Measurements from ENCODE around the gene RSPH1.

Gene RSPH1

GRCh38 chr21:42481169-42481568 lies 14.9 kb downstream of the RSPH1 start (continued):
- TF ChIP-seq PATZ1 (CRISPR knock-in tag; IDR thresholded peaks at IDR 0.05; ENCODE audit: borderline replicate concordance) (no peak), SNAI2 (CRISPR knock-in tag; IDR thresholded peaks at IDR 0.05) (no peak), RARB (CRISPR knock-in tag; IDR thresholded peaks at IDR 0.05) (no peak), ISL1 (CRISPR knock-in tag; IDR thresholded peaks at IDR 0.05) (no peak), CREB5 (CRISPR knock-in tag; IDR thresholded peaks at IDR 0.05; ENCODE audit: low read depth) (no peak), TCF4 (CRISPR knock-in tag; IDR thresholded peaks at IDR 0.05; ENCODE audit: borderline replicate concordance) (no peak), ESRRG (CRISPR knock-in tag; IDR thresholded peaks at IDR 0.05) (no peak), GLIS3 (CRISPR knock-in tag; IDR thresholded peaks at IDR 0.05) (no peak), TOX (CRISPR knock-in tag; IDR thresholded peaks at IDR 0.05; ENCODE audit: borderline replicate concordance) (no peak), CSDC2 (CRISPR knock-in tag; IDR thresholded peaks at IDR 0.05) (no peak)

DNA sequence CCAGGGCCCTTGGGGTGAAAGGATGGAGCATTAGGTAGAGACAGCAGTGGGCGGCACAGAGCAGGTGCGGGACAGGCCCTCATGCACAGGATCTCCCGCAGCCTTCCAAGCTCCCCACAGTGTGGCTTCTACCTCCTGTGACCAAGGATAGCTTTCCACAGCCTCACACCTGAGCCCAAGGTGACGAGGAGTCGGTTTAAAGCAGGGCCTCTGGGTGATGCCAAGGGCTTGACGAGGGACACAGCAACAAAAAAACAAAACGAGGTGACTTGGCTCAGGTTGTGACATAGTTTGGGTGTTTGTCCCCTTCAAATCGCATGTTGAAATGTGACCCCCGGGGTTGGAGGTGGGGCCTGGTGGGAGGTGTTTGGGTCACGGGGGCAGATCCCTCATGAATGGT lies 15.3 kb downstream of the RSPH1 start:
- ATAC-seq, result no peak
- TF ChIP-seq CSDC2 (CRISPR knock-in tag; IDR thresholded peaks at IDR 0.05) (no peak), ARNTL (CRISPR knock-in tag; IDR thresholded peaks at IDR 0.05; ENCODE audit: borderline replicate concordance, low read depth) (no peak), ZFP30 (CRISPR knock-in tag; IDR thresholded peaks at IDR 0.05) (no peak), ZNF565 (CRISPR knock-in tag; conservative IDR thresholded peaks at IDR 0.05; ENCODE audit: low read depth) (no peak), TSHZ2 (CRISPR knock-in tag; IDR thresholded peaks at IDR 0.05) (no peak), PATZ1 (CRISPR knock-in tag; IDR thresholded peaks at IDR 0.05; ENCODE audit: borderline replicate concordance) (no peak), CSRNP3 (CRISPR knock-in tag; IDR thresholded peaks at IDR 0.05) (no peak), ISL1 (CRISPR knock-in tag; IDR thresholded peaks at IDR 0.05) (no peak), ZNF70 (CRISPR knock-in tag; IDR thresholded peaks at IDR 0.05) (no peak)

GRCh38 chr21:42479582-42479981 lies 16.4 kb downstream of the RSPH1 start:
- no peak for ATAC-seq
- no peak for TF ChIP-seq PPARA (CRISPR knock-in tag; IDR thresholded peaks at IDR 0.05; ENCODE audit: borderline replicate concordance)
- no peak for TF ChIP-seq ESRRG (CRISPR knock-in tag; IDR thresholded peaks at IDR 0.05)

DNA sequence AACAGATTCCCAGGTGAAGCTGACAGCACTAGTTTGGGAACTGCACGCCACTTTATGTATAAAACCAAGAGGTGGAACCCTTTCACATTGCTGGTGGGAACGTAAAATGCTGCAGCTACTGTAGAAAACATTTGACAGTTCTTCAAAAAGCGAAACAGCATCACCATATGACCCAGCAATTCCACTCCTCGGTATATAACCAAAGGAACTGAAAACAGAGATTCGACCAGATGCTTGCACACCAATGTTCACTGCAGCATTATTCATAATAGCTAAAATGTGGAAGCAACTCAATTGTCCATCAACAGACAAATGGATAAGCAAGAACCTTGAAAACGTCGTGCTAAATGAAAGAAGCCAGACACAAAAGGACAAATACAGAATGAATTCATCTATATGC lies 17.5 kb downstream of the RSPH1 start:
- no peak for ATAC-seq
- TF ChIP-seq ESRRG (CRISPR knock-in tag; IDR thresholded peaks at IDR 0.05), result no peak
- no peak for TF ChIP-seq TOX (CRISPR knock-in tag; IDR thresholded peaks at IDR 0.05; ENCODE audit: borderline replicate concordance)
- TF ChIP-seq ZNF8 (CRISPR knock-in tag; IDR thresholded peaks at IDR 0.05), result no peak
- no peak for TF ChIP-seq ZFP3 (CRISPR knock-in tag; IDR thresholded peaks at IDR 0.05)
- TF ChIP-seq BACH2 (CRISPR knock-in tag; IDR thresholded peaks at IDR 0.05; ENCODE audit: borderline replicate concordance), result no peak
- TF ChIP-seq ZC3H10 (CRISPR knock-in tag; IDR thresholded peaks at IDR 0.05), result no peak
- no peak for TF ChIP-seq ZFP30 (CRISPR knock-in tag; IDR thresholded peaks at IDR 0.05)
- no peak for TF ChIP-seq OSR1 (CRISPR knock-in tag; IDR thresholded peaks at IDR 0.05)
- TF ChIP-seq, protein P1, sequence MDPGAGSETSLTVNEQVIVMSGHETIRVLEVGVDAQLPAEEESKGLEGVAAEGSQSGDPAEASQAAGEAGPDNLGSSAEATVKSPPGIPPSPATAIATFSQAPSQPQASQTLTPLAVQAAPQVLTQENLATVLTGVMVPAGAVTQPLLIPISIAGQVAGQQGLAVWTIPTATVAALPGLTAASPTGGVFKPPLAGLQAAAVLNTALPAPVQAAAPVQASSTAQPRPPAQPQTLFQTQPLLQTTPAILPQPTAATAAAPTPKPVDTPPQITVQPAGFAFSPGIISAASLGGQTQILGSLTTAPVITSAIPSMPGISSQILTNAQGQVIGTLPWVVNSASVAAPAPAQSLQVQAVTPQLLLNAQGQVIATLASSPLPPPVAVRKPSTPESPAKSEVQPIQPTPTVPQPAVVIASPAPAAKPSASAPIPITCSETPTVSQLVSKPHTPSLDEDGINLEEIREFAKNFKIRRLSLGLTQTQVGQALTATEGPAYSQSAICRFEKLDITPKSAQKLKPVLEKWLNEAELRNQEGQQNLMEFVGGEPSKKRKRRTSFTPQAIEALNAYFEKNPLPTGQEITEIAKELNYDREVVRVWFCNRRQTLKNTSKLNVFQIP (CRISPR knock-in tag; IDR thresholded peaks at IDR 0.05; ENCODE audit: borderline replicate concordance, low read depth), result no peak
- no peak for TF ChIP-seq CSRNP3 (CRISPR knock-in tag; IDR thresholded peaks at IDR 0.05)
- no peak for TF ChIP-seq ZNF70 (CRISPR knock-in tag; IDR thresholded peaks at IDR 0.05)
